Left ventricle myocardium inferior (tissue), 1 donor: ENCODE measurements around the gene HNRNPUL1. TPM values are rescaled to one million over a fixed set of nuclear protein-coding genes. Genes with fewer than 3 reads are reported as not detected.

Experiments
- DNase-seq: peaks from one replicate; pipeline ENCODE4 v3.0.0-alpha.2; 2020
- H3K27ac ChIP-seq: fragments of 200-600 bp; replicated peaks from 2 replicates; pipeline ENCODE4 v1.8.0; 2021
- H3K27me3 ChIP-seq: fragments of 200-600 bp; 2 replicates; pipeline ENCODE4 v1.8.0; 2021; ENCODE audit warnings: low read depth
- H3K36me3 ChIP-seq: fragments of 200-600 bp; 2 replicates; pipeline ENCODE4 v1.8.0; 2021
- H3K4me1 ChIP-seq: fragments of 200-600 bp; 2 replicates; pipeline ENCODE4 v1.8.0; 2021
- H3K4me3 ChIP-seq: fragments of 200-600 bp; 2 replicates; pipeline ENCODE4 v1.8.0; 2021; ENCODE audit warnings: mild to moderate bottlenecking, moderate library complexity
- H3K9me3 ChIP-seq: fragments of 200-600 bp; replicated peaks from 2 replicates; pipeline ENCODE4 v1.8.0; 2021
- intact Hi-C: fragments of 100-400 bp; cut with micrococcal nuclease; formaldehyde crosslinking; loops from one replicate; pipeline ENCODE4 v1.11.0; 2022
- total RNA-seq: library from RNA; stranded (reverse); fragmentation: NEBNext Ultra II Directional; extraction: Animal tissue kit (Norgen Biotek cat#: 25700); gene quantifications from one replicate; pipeline ENCODE4 v1.2.1, GENCODE V29; 2021
- TF ChIP-seq, protein P1 (sequence below): fragments of 200-600 bp; IDR thresholded peaks from 2 replicates; pipeline ENCODE4 v1.8.0; 2021; ENCODE audit warnings: antibody characterized with exemption, mild to moderate bottlenecking, borderline replicate concordance
- donor health status: DM: no; HTN: yes; CAD: no; lungs with severe emphysema.

The HNRNPUL1 gene
- total RNA-seq, 1 donor from 2014 or later, result 103 TPM

DNA sequence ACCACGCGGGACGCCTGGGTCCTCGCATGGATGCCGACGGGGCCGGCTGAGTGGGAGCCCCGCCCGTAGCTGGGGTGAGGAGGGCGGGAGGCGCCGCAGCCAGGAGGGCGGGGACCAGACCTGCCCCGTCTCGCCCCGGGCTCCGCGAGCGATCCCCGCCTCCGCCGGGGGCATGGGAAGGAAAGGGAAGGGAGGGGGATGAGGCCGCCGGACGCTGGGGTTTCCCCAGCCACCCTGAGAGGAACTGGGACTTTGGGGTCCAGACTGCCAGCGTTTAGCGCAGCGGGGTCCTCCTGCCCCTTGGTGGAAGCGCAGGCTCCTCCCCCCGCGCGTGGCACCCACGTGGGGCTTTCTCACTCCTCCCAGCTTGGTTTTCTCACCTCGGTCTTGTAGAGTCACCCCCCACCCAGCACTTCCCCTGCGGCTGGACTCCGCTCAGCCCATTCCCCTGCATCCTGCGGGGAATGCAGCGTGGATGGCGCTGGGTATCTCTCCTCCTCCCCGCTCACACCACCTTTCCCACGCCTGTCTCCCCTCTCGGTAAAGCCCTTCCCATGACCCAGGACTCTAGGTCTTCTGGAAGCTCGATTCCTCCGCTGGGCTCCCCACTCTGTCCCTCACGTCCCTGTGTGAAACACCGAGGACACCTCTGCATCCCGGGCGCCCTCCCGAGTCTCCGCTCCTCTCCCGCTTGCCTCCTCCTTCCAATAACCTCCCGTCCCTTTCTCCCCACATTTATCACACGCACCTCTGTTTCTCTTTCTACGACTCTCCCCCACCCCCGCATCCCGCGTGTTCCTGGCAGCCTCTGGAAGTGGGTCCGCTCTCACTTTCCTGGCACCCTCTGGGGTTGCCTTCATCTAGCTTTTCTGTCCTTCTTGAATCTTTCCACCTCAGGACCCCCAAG is 87.4 kb downstream of the HNRNPUL1 start:
- intact Hi-C loops, result no loop called here
- TF ChIP-seq, protein P1, sequence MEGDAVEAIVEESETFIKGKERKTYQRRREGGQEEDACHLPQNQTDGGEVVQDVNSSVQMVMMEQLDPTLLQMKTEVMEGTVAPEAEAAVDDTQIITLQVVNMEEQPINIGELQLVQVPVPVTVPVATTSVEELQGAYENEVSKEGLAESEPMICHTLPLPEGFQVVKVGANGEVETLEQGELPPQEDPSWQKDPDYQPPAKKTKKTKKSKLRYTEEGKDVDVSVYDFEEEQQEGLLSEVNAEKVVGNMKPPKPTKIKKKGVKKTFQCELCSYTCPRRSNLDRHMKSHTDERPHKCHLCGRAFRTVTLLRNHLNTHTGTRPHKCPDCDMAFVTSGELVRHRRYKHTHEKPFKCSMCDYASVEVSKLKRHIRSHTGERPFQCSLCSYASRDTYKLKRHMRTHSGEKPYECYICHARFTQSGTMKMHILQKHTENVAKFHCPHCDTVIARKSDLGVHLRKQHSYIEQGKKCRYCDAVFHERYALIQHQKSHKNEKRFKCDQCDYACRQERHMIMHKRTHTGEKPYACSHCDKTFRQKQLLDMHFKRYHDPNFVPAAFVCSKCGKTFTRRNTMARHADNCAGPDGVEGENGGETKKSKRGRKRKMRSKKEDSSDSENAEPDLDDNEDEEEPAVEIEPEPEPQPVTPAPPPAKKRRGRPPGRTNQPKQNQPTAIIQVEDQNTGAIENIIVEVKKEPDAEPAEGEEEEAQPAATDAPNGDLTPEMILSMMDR, result no peak
- Histone ChIP-seq H3K4me1 (peaks cover 74% of the 10 kb centered on the region), H3K4me3 (peak overlapping the region; percentile 93), H3K27ac (peak overlapping the region; percentile 94), H3K9me3 (no peaks in the 10 kb centered on the region), H3K27me3 (peaks cover 13% of the 10 kb centered on the region), H3K36me3 (peaks cover 16% of the 10 kb centered on the region)
- peak; percentile 75 for DNase-seq

DNA sequence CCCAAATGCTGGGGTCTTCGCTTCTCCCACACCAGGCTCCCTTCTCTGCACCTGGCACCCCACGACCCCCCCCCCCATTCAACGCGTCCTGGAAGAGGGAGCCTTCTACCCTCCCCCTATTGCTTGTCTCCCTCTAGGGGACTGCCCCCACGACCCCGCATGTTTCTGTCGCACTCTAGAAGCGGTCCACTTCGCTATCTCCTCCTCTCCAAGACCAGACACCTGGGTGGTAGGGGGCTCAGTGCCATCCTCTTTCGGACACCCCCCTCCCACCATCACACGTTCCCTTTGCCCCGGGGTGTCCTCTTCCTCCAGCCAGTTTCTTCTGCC is 88.1 kb downstream of the HNRNPUL1 start:
- peak overlapping the region; percentile 93 for H3K4me3 ChIP-seq
- peaks cover 11% of the 10 kb centered on the region for H3K36me3 ChIP-seq
- peaks cover 74% of the 10 kb centered on the region for H3K4me1 ChIP-seq
- no peaks in the 10 kb centered on the region for H3K9me3 ChIP-seq
- TF ChIP-seq, protein P1, result no peak
- peaks cover 13% of the 10 kb centered on the region for H3K27me3 ChIP-seq
- intact Hi-C loops, result no loop called here
- H3K27ac ChIP-seq, result peak overlapping the region; percentile 94
- no peak for DNase-seq

DNA sequence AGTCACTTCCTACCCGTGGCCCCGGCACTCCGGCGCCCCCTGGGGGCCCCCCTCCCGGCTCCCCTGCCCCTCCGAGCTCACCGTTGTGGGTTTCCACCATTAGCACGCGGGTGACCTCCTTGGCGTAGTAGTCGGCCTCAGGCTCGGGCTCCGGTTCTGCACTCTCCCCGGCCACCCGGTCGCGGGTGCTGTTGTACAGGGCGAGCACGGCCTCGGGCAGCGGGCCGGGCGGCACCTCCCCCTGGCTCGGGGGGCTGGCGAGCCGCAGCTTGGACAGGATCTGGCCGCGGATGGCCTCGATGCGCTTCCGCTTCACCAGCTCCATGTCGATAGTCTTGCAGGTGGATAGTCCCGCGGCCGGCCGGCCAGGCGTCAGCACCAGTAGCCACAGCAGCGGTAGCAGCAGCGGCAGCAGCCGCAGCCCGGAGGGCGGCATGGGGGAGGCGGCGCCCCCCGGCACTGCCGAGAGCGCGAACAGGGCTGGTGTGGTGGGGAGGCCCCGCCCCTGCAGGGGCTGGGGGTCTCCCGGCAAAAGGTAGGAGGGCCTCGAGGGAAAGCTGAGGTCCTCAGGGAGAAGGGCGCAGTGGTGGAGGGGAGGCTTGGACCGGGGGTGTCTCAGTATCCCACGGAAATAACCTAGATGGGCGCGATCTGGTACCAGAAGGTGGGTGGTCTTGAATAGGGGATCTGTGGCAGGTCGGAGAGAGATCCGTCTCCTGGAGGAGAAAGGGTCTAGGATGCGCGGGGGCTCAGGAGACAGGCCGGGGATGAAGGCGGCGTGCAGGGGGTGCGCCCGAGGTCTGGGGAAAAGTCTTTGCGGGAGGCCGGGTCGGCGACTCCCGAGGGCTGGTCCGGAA is 88.7 kb downstream of the HNRNPUL1 start:
- Histone ChIP-seq H3K27me3 (peaks cover 13% of the 10 kb centered on the region), H3K9me3 (no peaks in the 10 kb centered on the region)
- intact Hi-C loops, result no loop called here

DNA sequence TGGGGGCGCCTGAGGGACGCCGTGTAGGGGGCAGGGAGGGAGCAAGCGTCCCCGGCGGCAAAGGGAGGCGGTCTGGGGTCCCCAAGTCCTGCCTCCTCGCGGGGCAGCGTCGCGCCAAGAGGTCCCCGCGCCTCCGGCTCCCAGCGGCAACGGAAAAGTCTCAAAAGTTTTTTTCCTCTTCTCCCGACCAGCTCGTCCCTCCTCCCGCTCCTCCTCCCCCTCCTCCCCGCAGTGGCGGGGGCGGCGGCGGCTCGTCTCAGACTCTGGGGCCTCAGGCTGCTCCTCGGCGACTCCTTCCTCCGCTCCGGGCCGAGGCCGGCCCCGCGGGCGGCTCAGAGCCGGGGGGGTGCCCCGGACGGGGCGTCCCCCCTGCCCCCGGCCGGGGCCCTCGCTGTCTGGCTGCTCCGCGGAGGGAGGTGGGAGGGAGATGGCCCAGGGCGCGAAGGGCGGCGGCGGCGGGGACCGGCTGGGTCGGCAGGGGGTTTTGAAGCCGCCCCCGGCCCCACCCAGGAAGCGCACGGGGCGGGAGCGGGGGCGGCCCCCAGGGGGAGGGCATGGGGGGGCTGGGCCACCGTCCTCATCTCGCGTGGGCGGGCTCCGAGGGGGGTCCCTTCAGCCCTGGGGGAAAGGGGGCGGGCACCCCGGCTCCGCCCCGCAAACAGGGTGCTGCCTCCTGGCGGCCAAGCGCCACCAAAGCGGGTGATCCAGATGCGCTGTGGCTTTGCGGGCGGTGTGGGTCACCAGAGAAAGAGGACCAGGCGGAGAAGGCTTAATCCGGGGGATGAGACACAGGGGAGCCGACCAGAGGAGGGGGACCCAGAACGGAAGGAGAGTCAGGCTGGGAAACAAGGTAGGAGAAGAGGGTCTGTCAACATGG is 89.5 kb downstream of the HNRNPUL1 start, which contains the start of gene TGFB1:
Gene TGFB1, minus strand, starts transcription at position 457 of the 877 bp plus-strand sequence. CDS start 878 bp downstream, outside the sequence.
- peaks cover 74% of the 10 kb centered on the region for H3K4me1 ChIP-seq
- intact Hi-C loops, result no loop called here
- TF ChIP-seq, protein P1, result peak; percentile 91
- H3K27ac ChIP-seq, result peak within 1 kb of the TSS; percentile 94
- H3K36me3 ChIP-seq, result no peaks in the 10 kb centered on the region
- DNase-seq, result peak; percentile 89
- H3K9me3 ChIP-seq, result no peaks in the 10 kb centered on the region
- peaks cover 13% of the 10 kb centered on the region for H3K27me3 ChIP-seq
- H3K4me3 ChIP-seq, result peak within 1 kb of the TSS; percentile 93

More for the DNA sequence above, 88.7 kb downstream of the HNRNPUL1 start:
- TF ChIP-seq, protein P1, result peak; percentile 48
- peak; percentile 76 for DNase-seq
- Histone ChIP-seq H3K27ac (peak overlapping the region; percentile 94), H3K36me3 (peaks cover 5% of the 10 kb centered on the region), H3K4me1 (peaks cover 74% of the 10 kb centered on the region), H3K4me3 (peak overlapping the region; percentile 93)
